Measurements from ENCODE around the gene RGS11.

The RGS11 gene

GRCh38 chr16:229731-230281 is 45.9 kb downstream of the RGS11 start:
- DNase-seq (ENCODE audit: low read depth): no peak

GRCh38 chr16:228852-229730 is 46.7 kb downstream of the RGS11 start, which contains the start of gene LUC7L:
TSS of gene LUC7L (minus strand) at chr16:229449. CDS start at chr16:229339, 110 bp downstream.
- DNase-seq (ENCODE audit: low read depth): peak; percentile 62

- DNase-seq (ENCODE audit: low read depth): no peak
Observed at GRCh38 chr16:228151-228851, 47.4 kb downstream of the RGS11 start.

- DNase-seq (ENCODE audit: low read depth): no peak
Observed at GRCh38 chr16:220021-220420, 55.7 kb downstream of the RGS11 start.

Measured in CMK (cell line).